ENCODE data around the gene VMP1. TPM values are rescaled to one million over a fixed set of nuclear protein-coding genes. Genes with fewer than 3 reads are reported as not detected.

The VMP1 gene
- total and polyA plus RNA-seq, 12 donors, result 52.4 to 335 (median 130) TPM

DNA sequence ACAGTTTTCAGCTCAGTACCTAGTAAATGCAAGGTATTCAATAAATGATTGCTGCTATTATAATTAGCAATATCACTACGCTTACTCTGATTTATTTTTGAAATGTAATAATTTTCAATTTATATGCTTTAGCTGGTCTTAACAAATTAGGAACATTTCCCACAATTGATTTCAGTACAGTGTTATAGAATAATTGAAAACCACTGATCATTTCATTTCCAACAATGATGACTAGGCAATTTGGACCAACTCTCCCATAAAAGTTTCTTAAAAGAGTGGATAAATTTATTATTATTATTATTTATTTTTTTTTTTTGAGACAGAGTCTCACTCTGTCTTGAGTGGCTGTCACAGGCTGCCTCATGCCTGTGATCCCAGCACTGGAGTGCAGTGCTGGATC lies 41.1 kb downstream of the VMP1 start:
- TF ChIP-seq CTCF (IDR thresholded peaks at IDR 0.05), result no peak
- no peak for TF ChIP-seq POLR2A (IDR thresholded peaks at IDR 0.05)
- no peaks in the 10 kb centered on the region for H3K27me3 ChIP-seq
- intact Hi-C loops (cut with DNase I), result no loop called here
- DNase-seq, result no peak
- H3K9me3 ChIP-seq (replicated peaks in 1 of 3), result no peaks in the 10 kb centered on the region
- H3K36me3 ChIP-seq (replicated peaks in 1 of 2), result no peaks in the 10 kb centered on the region
- H3K4me1 ChIP-seq (replicated peaks in 1 of 2), result peaks cover 0 to under 1% of the 10 kb centered on the region in 2 donors
- H3K4me3 ChIP-seq, result no peak overlapping the region
- 93 to 100% (median 94%) methylated on average over 1 of the region's 1 CpG for WGBS, 4 donors
- H3K27ac ChIP-seq, result no peak overlapping the region

DNA sequence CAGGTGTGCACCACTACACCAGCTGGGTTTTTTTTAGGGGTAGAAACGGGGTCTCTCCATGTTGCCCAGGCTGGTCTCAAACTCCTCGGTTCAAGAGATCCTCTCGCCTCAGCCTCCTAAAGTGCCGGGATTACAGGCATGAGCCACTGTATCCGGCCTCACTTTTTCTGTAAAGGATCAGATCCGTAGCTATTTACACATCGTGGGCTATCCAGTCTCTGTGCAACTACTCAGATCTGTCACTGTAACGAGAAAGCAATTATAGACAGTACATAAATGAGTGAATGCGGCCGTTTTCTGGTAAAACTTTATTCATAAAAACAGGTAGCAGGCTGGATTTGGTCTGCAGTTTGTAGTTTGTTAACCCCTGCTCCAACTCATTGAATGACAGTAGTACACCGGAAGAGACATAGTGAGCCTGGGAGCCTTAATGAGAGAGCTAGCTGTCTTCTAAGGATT lies 44.5 kb downstream of the VMP1 start:
- WGBS, 4 donors, result 86 to 90% (median 88%) methylated on average over 11 of the region's 11 CpGs
- no peak for DNase-seq
- Histone ChIP-seq H3K9me3 (replicated peaks in 1 of 3) (no peaks in the 10 kb centered on the region), H3K4me3 (no peak overlapping the region), H3K36me3 (replicated peaks in 1 of 2) (no peaks in the 10 kb centered on the region), H3K27ac (no peak overlapping the region), H3K4me1 (replicated peaks in 1 of 2) (peaks cover 22 to 34% of the 10 kb centered on the region in 2 donors), H3K27me3 (no peaks in the 10 kb centered on the region)
- TF ChIP-seq POLR2A (IDR thresholded peaks at IDR 0.05) (no peak), CTCF (IDR thresholded peaks at IDR 0.05) (no peak)
- intact Hi-C loops (cut with DNase I), result no loop called here

DNA sequence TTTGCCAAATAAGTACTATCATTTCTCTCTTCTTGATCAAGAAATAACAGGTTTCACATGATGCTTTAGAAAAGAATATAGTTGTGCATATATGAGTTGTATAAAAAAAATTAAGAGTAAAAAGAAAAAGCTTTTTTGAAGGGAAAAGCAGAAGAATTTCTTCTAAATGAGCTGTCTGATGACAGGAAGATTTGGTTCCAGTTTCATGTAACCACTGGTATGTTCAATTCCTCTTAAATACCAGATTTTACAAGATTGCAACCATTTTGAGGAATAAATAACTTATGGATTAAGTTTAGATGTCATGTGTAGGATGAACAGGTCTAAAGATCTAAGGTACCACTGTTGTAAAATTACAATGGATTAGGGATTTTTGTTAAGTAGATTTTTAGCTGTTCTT lies 45.0 kb downstream of the VMP1 start:
- intact Hi-C loops (cut with DNase I), result no loop called here
- TF ChIP-seq POLR2A (IDR thresholded peaks at IDR 0.05) (no peak), CTCF (IDR thresholded peaks at IDR 0.05) (no peak)

DNA sequence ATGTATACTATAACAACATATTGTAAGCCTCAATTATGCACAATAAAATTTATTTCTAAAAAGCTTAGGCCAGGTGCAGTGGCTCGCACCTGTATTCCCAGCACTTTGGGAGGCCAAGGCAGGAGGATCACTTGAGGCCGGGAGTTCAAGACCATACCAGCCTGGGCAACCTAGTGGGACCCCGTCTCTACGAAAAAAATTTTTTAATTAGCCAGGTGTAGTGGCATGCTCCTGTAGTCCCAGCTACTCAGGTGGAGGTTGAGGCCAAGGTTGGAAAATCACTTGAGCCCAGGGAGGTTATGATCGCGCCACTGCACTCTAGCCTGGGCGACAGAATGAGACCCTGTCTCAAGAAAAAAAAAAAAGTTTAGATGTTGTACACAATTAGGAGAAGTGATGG lies 45.5 kb downstream of the VMP1 start:
- H3K27me3 ChIP-seq, result no peaks in the 10 kb centered on the region
- no peaks in the 10 kb centered on the region for H3K9me3 ChIP-seq (replicated peaks in 1 of 3)
- TF ChIP-seq POLR2A (IDR thresholded peaks at IDR 0.05), result no peak
- TF ChIP-seq CTCF (IDR thresholded peaks at IDR 0.05), result no peak
- no peak overlapping the region for H3K4me3 ChIP-seq
- no peaks in the 10 kb centered on the region for H3K36me3 ChIP-seq (replicated peaks in 1 of 2)
- peak overlapping the region in 1 of 5 donors; percentile 78 for H3K27ac ChIP-seq
- DNase-seq, result no peak
- WGBS, 4 donors, result 77 to 88% (median 81%) methylated on average over 6 to 7 of the region's 7 CpGs
- intact Hi-C loops (cut with DNase I), result no loop called here
- H3K4me1 ChIP-seq (replicated peaks in 1 of 2), result peaks cover 22 to 41% of the 10 kb centered on the region in 2 donors

More for the DNA sequence above, 45.0 kb downstream of the VMP1 start:
- H3K4me1 ChIP-seq (replicated peaks in 1 of 2), result peaks cover 22 to 36% of the 10 kb centered on the region in 2 donors
- no peak overlapping the region for H3K27ac ChIP-seq
- no peak for DNase-seq
- H3K4me3 ChIP-seq, result no peak overlapping the region
- no peaks in the 10 kb centered on the region for H3K27me3 ChIP-seq
- no peaks in the 10 kb centered on the region for H3K36me3 ChIP-seq (replicated peaks in 1 of 2)
- no peaks in the 10 kb centered on the region for H3K9me3 ChIP-seq (replicated peaks in 1 of 3)
